Measurements from ENCODE around the gene CLEC9A.

DNA sequence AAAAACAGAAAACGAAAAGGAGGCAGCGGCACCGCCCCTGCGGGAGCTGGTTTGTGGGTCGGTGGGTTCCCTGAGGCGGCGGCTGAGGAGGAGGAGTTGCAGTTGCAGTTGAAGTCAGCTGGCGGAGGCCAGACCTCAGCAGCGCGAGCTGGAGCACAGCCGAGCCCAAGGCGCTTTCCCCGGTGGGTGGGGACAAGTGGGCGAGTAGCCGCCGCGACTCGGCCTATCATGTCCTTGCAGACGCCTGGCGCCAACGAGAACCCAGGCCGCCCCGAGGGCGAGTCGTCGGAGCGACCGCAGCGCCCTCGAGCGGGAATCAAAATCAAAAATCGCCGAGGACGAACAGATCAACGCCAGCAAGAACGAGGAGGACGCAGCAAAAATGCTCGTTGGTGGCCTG lies 81.0 kb downstream of the CLEC9A start:
- no peak for TF ChIP-seq POLR2AphosphoS5 (IDR thresholded peaks at IDR 0.05; ENCODE audit: low read depth, low read length)
- TF ChIP-seq, protein P1, sequence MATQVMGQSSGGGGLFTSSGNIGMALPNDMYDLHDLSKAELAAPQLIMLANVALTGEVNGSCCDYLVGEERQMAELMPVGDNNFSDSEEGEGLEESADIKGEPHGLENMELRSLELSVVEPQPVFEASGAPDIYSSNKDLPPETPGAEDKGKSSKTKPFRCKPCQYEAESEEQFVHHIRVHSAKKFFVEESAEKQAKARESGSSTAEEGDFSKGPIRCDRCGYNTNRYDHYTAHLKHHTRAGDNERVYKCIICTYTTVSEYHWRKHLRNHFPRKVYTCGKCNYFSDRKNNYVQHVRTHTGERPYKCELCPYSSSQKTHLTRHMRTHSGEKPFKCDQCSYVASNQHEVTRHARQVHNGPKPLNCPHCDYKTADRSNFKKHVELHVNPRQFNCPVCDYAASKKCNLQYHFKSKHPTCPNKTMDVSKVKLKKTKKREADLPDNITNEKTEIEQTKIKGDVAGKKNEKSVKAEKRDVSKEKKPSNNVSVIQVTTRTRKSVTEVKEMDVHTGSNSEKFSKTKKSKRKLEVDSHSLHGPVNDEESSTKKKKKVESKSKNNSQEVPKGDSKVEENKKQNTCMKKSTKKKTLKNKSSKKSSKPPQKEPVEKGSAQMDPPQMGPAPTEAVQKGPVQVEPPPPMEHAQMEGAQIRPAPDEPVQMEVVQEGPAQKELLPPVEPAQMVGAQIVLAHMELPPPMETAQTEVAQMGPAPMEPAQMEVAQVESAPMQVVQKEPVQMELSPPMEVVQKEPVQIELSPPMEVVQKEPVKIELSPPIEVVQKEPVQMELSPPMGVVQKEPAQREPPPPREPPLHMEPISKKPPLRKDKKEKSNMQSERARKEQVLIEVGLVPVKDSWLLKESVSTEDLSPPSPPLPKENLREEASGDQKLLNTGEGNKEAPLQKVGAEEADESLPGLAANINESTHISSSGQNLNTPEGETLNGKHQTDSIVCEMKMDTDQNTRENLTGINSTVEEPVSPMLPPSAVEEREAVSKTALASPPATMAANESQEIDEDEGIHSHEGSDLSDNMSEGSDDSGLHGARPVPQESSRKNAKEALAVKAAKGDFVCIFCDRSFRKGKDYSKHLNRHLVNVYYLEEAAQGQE (IDR thresholded peaks at IDR 0.05; ENCODE audit: insufficient read depth in 1 of 2, low read depth in 2 of 2, low read length in 2 of 2): no peak
- TF ChIP-seq TAF1 (IDR thresholded peaks at IDR 0.05; ENCODE audit: borderline replicate concordance, insufficient read depth, low read length): no peak
- no peak for TF ChIP-seq SIN3A (IDR thresholded peaks at IDR 0.05; ENCODE audit: borderline replicate concordance, insufficient read depth, low read length)

Measured in PFSK-1 (cell line).